ELR (cell line): Measurements from ENCODE around the gene PPT1.

Source experiments
- DNase-seq: peaks from one replicate; pipeline ENCODE4 v3.0.0-alpha.2; 2015; ENCODE audit warnings: low read depth

The PPT1 gene

GRCh38 chr1:40027647-40028046 is 69.4 kb downstream of the PPT1 start:
- no peak for DNase-seq

DNA sequence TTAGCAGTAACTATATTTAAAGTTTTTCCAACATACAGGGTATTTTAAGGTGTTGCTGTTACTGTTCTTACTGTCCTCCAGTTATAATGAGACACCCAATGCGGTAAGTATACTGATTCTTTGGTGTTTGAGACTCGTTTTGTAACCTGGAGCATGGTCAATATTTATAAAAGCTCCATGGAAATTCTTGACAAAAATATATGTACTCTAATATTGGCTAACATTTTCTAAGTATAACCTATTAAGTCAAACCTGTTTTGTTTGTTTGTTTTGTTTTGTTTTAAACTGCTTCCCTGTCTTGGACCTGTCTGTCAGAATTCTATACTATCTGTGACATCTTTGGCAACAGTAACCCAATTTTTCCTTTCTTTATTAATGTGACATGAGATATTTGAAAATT is 72.4 kb downstream of the PPT1 start:
- DNase-seq: no peak

DNA sequence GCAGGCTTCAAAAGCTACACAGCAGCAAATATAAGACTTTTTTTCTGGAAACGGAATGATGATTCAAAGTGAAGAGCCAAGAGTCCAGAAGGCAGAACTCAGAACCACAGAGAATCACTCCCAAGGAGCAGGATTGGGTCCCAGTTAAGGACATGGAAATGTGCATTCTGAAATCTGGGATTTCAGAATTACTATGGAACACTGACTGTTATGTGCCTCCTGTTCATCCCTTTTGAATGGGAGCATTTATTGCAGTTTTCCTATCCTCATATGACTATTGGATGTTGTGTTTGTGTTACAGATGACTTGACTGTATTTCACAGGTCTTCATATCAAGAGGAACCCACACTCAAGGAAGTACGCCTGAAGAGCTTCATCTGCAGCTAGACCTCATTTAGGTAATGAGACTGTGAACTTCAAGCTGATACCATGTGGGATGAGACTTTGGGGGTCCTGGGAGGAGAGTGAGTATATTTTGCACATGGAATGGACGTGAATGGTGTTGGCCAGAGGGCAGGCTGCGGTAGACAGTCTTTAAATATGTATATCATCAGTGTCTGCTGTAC is 73.6 kb downstream of the PPT1 start:
- no peak for DNase-seq
